Uterus (tissue), 2 donors: ENCODE results near the gene CAND1.

Experiments used
- POLR2A ChIP-seq, 2 donors: fragments of 450-650 bp; IDR thresholded peaks; one replicate each; pipeline ENCODE4 v1.6.1; 2016; ENCODE audit warnings: antibody characterized with exemption in 2 of 2, mild to moderate bottlenecking in 1 of 2, moderate library complexity in 1 of 2
- TF ChIP-seq, protein P1 (sequence below), 4 experiments: fragments of 200-600 bp in 2 of 4; fragments of 450-650 bp in 2 of 4; sonication (generic) in 2 of 4; IDR thresholded peaks; one replicate each; pipeline ENCODE4 v1.5.1; 2016 to 2019; ENCODE audit warnings: antibody characterized with exemption in 4 of 4, mild to moderate bottlenecking in 2 of 4, moderate library complexity in 1 of 4

DNA sequence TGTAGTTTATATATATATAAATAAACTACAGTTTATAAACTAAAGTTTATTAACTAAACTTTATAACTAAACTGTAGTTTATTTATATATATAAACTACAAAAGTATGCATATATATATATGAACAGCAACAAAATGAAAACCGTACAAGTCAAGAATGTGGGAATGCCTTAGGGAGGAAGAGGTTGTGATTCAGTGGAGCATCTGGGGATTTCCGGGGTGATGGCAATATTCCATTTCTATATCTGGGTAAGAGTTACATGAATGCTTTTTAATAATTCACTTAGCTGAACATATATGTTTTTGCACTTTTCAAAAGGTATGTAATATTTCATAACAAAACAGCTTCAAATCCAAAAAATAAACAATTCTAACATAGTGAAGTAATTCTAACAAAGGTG, 30.1 kb upstream of the CAND1 start:
- no peak for TF ChIP-seq POLR2A (IDR thresholded peaks at IDR 0.05)
- TF ChIP-seq, protein P1, sequence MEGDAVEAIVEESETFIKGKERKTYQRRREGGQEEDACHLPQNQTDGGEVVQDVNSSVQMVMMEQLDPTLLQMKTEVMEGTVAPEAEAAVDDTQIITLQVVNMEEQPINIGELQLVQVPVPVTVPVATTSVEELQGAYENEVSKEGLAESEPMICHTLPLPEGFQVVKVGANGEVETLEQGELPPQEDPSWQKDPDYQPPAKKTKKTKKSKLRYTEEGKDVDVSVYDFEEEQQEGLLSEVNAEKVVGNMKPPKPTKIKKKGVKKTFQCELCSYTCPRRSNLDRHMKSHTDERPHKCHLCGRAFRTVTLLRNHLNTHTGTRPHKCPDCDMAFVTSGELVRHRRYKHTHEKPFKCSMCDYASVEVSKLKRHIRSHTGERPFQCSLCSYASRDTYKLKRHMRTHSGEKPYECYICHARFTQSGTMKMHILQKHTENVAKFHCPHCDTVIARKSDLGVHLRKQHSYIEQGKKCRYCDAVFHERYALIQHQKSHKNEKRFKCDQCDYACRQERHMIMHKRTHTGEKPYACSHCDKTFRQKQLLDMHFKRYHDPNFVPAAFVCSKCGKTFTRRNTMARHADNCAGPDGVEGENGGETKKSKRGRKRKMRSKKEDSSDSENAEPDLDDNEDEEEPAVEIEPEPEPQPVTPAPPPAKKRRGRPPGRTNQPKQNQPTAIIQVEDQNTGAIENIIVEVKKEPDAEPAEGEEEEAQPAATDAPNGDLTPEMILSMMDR (IDR thresholded peaks at IDR 0.05): no peak
